ENCODE results near the gene ATXN1.

DNA sequence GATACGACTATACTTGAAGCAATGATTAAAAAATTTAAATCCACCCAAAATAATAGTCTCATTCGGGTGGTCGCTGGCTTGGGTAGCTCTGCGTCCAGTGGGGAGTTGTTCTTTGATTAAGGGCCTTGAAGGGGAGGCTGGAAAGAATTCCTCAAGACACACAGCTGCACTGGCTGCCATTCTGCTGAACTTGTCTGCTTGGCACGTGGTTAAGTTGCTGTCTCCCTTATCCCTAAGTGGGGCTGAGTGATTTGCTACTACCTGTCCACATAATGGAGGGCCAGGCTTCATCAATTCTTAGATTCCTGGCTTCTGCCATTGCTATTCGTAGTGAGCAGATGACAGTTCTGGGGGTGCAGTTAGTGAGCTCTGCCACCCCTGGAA lies 424.4 kb downstream of the ATXN1 start:
- TF ChIP-seq, protein P1, sequence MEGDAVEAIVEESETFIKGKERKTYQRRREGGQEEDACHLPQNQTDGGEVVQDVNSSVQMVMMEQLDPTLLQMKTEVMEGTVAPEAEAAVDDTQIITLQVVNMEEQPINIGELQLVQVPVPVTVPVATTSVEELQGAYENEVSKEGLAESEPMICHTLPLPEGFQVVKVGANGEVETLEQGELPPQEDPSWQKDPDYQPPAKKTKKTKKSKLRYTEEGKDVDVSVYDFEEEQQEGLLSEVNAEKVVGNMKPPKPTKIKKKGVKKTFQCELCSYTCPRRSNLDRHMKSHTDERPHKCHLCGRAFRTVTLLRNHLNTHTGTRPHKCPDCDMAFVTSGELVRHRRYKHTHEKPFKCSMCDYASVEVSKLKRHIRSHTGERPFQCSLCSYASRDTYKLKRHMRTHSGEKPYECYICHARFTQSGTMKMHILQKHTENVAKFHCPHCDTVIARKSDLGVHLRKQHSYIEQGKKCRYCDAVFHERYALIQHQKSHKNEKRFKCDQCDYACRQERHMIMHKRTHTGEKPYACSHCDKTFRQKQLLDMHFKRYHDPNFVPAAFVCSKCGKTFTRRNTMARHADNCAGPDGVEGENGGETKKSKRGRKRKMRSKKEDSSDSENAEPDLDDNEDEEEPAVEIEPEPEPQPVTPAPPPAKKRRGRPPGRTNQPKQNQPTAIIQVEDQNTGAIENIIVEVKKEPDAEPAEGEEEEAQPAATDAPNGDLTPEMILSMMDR (IDR thresholded peaks at IDR 0.05) = no peak
- TF ChIP-seq, protein P2, sequence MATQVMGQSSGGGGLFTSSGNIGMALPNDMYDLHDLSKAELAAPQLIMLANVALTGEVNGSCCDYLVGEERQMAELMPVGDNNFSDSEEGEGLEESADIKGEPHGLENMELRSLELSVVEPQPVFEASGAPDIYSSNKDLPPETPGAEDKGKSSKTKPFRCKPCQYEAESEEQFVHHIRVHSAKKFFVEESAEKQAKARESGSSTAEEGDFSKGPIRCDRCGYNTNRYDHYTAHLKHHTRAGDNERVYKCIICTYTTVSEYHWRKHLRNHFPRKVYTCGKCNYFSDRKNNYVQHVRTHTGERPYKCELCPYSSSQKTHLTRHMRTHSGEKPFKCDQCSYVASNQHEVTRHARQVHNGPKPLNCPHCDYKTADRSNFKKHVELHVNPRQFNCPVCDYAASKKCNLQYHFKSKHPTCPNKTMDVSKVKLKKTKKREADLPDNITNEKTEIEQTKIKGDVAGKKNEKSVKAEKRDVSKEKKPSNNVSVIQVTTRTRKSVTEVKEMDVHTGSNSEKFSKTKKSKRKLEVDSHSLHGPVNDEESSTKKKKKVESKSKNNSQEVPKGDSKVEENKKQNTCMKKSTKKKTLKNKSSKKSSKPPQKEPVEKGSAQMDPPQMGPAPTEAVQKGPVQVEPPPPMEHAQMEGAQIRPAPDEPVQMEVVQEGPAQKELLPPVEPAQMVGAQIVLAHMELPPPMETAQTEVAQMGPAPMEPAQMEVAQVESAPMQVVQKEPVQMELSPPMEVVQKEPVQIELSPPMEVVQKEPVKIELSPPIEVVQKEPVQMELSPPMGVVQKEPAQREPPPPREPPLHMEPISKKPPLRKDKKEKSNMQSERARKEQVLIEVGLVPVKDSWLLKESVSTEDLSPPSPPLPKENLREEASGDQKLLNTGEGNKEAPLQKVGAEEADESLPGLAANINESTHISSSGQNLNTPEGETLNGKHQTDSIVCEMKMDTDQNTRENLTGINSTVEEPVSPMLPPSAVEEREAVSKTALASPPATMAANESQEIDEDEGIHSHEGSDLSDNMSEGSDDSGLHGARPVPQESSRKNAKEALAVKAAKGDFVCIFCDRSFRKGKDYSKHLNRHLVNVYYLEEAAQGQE (IDR thresholded peaks at IDR 0.05; ENCODE audit: low read depth, low read length) = no peak
- TF ChIP-seq POLR2AphosphoS5 (IDR thresholded peaks at IDR 0.05; ENCODE audit: low read depth, low read length) (no peak), EZH2phosphoT487 (IDR thresholded peaks at IDR 0.05; ENCODE audit: borderline replicate concordance, low read depth) (no peak)
- TF ChIP-seq, protein P3, sequence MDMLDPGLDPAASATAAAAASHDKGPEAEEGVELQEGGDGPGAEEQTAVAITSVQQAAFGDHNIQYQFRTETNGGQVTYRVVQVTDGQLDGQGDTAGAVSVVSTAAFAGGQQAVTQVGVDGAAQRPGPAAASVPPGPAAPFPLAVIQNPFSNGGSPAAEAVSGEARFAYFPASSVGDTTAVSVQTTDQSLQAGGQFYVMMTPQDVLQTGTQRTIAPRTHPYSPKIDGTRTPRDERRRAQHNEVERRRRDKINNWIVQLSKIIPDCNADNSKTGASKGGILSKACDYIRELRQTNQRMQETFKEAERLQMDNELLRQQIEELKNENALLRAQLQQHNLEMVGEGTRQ (IDR thresholded peaks at IDR 0.05; ENCODE audit: borderline replicate concordance, low read depth, low read length) = no peak

All from SK-N-SH (cell line).